IMR-90 (cell line): ENCODE data around the gene PCBP3. TPM values are rescaled to one million over a fixed set of nuclear protein-coding genes. Genes with fewer than 3 reads are reported as not detected.

ENCODE experiments used
- ATAC-seq: fragments of 200-7000 bp; cut with Tn5 transposase; 2 replicates; pipeline ENCODE4 v1.9.1; 2020; ENCODE audit warnings: low read depth, mild to moderate bottlenecking, moderate library complexity
- BruUV-seq: library from RNA; stranded (reverse); fragments of 400-500 nt; replicated peaks from 2 replicates; lab custom pipeline; 2021; lab: Mats Ljungman, UMichigan
- CTCF ChIA-PET: fragments of 300-600 bp; formaldehyde crosslinking; extraction: SDS; loops from one replicate; lab custom pipeline; 2021; ENCODE audit warnings: antibody characterized with exemption; lab: Yijun Ruan, JAX
- POLR2A ChIA-PET: fragments of 300-600 bp; sonication (Branson Sonifier 250); formaldehyde crosslinking; loops from one replicate; lab custom pipeline; 2022; ENCODE audit warnings: antibody characterized with exemption; ENCODE audit not compliant: unreplicated experiment; lab: Charles Lee
- DNase-seq: peaks from one replicate; pipeline ENCODE4 v3.0.0; 2013
- H2AFZ ChIP-seq: replicated peaks from 2 replicates; pipeline ENCODE3; 2013; ENCODE audit warnings: low read length, mild to moderate bottlenecking; ENCODE audit not compliant: poor library complexity
- H2AK5ac ChIP-seq: 2 replicates; pipeline ENCODE4 v1.6.1; 2013; ENCODE audit warnings: low read depth, low read length, inconsistent platforms
- H2AK9ac ChIP-seq: replicated peaks from 2 replicates; pipeline ENCODE3; 2013; ENCODE audit warnings: mild to moderate bottlenecking, low read depth, low read length, moderate library complexity; ENCODE audit not compliant: poor library complexity
- H2BK120ac ChIP-seq: 2 replicates; pipeline ENCODE4 v1.6.1; 2013; ENCODE audit warnings: low read depth, low read length, inconsistent platforms
- H2BK15ac ChIP-seq: 3 replicates; pipeline ENCODE4 v1.6.1; 2013; ENCODE audit warnings: low read depth, low read length, inconsistent platforms
- H2BK20ac ChIP-seq: 2 replicates; pipeline ENCODE4 v1.6.1; 2013; ENCODE audit warnings: low read depth, mild to moderate bottlenecking, inconsistent platforms, low read length, moderate library complexity
- H2BK5ac ChIP-seq: 2 replicates; pipeline ENCODE4 v1.6.1; 2013; ENCODE audit warnings: mild to moderate bottlenecking, low read depth, low read length, inconsistent platforms; ENCODE audit not compliant: poor library complexity, severe bottlenecking
- H3K14ac ChIP-seq: replicated peaks from 2 replicates; pipeline ENCODE4 v1.6.1; 2013; ENCODE audit warnings: low read depth, low read length, inconsistent platforms
- H3K18ac ChIP-seq: 2 replicates; pipeline ENCODE4 v1.6.1; 2013; ENCODE audit warnings: low read depth, low read length, control low read depth
- H3K23ac ChIP-seq: 2 replicates; pipeline ENCODE4 v1.6.1; 2013; ENCODE audit warnings: low read depth, low read length, inconsistent platforms
- H3K27ac ChIP-seq: 2 replicates; pipeline ENCODE4 v1.5.1; 2013; ENCODE audit warnings: mild to moderate bottlenecking, control low read depth, low read length; ENCODE audit not compliant: insufficient read depth
- H3K27me3 ChIP-seq: 2 replicates; pipeline ENCODE4 v1.6.1; 2013; ENCODE audit warnings: low read length; ENCODE audit not compliant: control insufficient read depth, insufficient read depth
- H3K36me3 ChIP-seq: 2 replicates; pipeline ENCODE4 v1.6.1; 2013; ENCODE audit warnings: low read length, mixed read lengths; ENCODE audit not compliant: control insufficient read depth, insufficient read depth
- H3K4ac ChIP-seq: 2 replicates; pipeline ENCODE4 v1.6.1; 2013; ENCODE audit warnings: low read depth, low read length, inconsistent platforms
- H3K4me1 ChIP-seq: 2 replicates; pipeline ENCODE4 v1.6.1; 2013; ENCODE audit warnings: low read length, mixed read lengths; ENCODE audit not compliant: control insufficient read depth, insufficient read depth
- H3K4me2 ChIP-seq: 2 replicates; pipeline ENCODE4 v1.6.1; 2013; ENCODE audit warnings: low read depth, mild to moderate bottlenecking, control low read depth, low read length, moderate library complexity
- H3K4me3 ChIP-seq: 2 replicates; pipeline ENCODE4 v1.5.1; 2013; ENCODE audit warnings: low read depth, mild to moderate bottlenecking, control low read depth, low read length, moderate library complexity; ENCODE audit not compliant: insufficient read depth
- H3K56ac ChIP-seq: 2 replicates; pipeline ENCODE4 v1.6.1; 2013; ENCODE audit warnings: low read length, inconsistent platforms; ENCODE audit not compliant: insufficient read depth; ENCODE audit errors: extremely low read depth
- H3K79me1 ChIP-seq, 2 experiments: 2 replicates each; pipeline ENCODE4 v1.6.1; 2013; ENCODE audit warnings: low read length in 2 of 2, inconsistent platforms in 1 of 2, low read depth in 1 of 2
- H3K9ac ChIP-seq: 2 replicates; pipeline ENCODE4 v1.6.1; 2013; ENCODE audit warnings: low read depth, low read length, control low read depth
- H3K9me1 ChIP-seq: 2 replicates; pipeline ENCODE4 v1.6.1; 2013; ENCODE audit warnings: low read length, inconsistent platforms; ENCODE audit not compliant: insufficient read depth
- H3K9me3 ChIP-seq: 2 replicates; pipeline ENCODE4 v1.6.1; 2013; ENCODE audit warnings: low read length; ENCODE audit not compliant: control insufficient read depth, insufficient read depth
- H4K20me1 ChIP-seq: 2 replicates; pipeline ENCODE4 v1.6.1; 2013; ENCODE audit warnings: low read length, inconsistent platforms; ENCODE audit not compliant: insufficient read depth
- H4K5ac ChIP-seq: 2 replicates; pipeline ENCODE4 v1.6.1; 2013; ENCODE audit warnings: mild to moderate bottlenecking, low read depth, low read length, control low read depth
- H4K8ac ChIP-seq, 2 experiments: 2 replicates each; pipeline ENCODE4 v1.6.1; 2013; ENCODE audit warnings: low read depth in 2 of 2, low read length in 2 of 2, control low read depth in 1 of 2, inconsistent platforms in 1 of 2
- H4K91ac ChIP-seq: 2 replicates; pipeline ENCODE4 v1.6.1; 2013; ENCODE audit warnings: low read depth, low read length, inconsistent platforms; ENCODE audit not compliant: insufficient read depth
- WGBS, 2 experiments: methylation state at CpG; one replicate each; pipeline versions ENCODE4 v1.1.5 to v1.1.7; 2013; ENCODE audit warnings: missing lambda C conversion rate in 2 of 2; ENCODE audit not compliant: insufficient read length in 1 of 2; ENCODE audit errors: extremely low coverage in 2 of 2; 5-methylcytosine and 5-hydroxymethylcytosine counted together
- dilution Hi-C: fragments of 300-500 bp; cut with HindIII; formaldehyde crosslinking; loops from one replicate; pipeline ENCODE4 v1.14.3; 2018; ENCODE audit warnings: low sequenced_read_pairs; ENCODE audit not compliant: unreplicated experiment
- in situ Hi-C: fragments of 300-500 bp; cut with MboI; formaldehyde crosslinking; loops from 3 replicates; pipeline ENCODE4 v1.14.3; 2019; ENCODE audit warnings: low sequenced_read_pairs, inconsistent platforms, mixed read lengths
- intact Hi-C: fragments of 100-400 bp; cut with micrococcal nuclease; formaldehyde crosslinking; loops from 2 replicates; pipeline ENCODE4 v1.10.0; 2022
- polyA plus RNA-seq, 3 experiments: library from polyadenylated mRNA; depleted of rRNA; stranded (reverse); fragments of >200 nt; gene quantifications; 2 replicates each; pipeline ENCODE4 v1.2.3, GENCODE V29; 2012; ENCODE audit warnings: low replicate concordance in 1 of 3
- total RNA-seq: library from RNA; depleted of rRNA; stranded (reverse); fragments of >200 nt; gene quantifications from 2 replicates; pipeline ENCODE4 v1.2.3, GENCODE V29; 2012
- TF ChIP-seq, protein P1 (sequence below): conservative IDR thresholded peaks from 2 replicates; pipeline ENCODE4 v1.5.1; 2012; ENCODE audit warnings: mild to moderate bottlenecking, low read depth, low read length, improper control_type of control experiment

The PCBP3 gene
- total and polyA plus RNA-seq, 2 of the 4 experiments (the other 2 are of a cell fraction): 2.9 to 3.9 TPM

DNA sequence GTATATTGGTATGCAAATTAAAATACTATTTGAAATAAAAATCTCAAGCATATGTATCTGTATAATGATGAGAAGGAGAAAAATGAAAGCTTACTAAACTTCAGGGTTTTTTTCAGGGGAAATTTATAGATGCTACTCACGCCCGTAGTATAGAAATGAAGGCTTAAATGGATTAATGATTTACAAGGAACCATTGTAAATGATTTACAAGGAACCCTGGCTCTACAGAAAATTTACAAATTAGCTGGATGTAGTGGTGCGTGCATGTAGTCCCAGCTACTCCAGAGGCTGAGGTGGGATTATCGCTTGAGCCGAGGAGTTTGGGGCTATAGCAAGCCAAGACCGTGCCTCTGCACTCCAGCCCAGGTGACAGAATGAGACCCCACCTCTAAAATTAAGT, 150.5 kb downstream of the PCBP3 start:
- Histone ChIP-seq H3K9ac (no peak overlapping the region), H3K4me1 (no peaks in the 10 kb centered on the region), H3K23ac (no peak overlapping the region), H2BK20ac (no peak overlapping the region), H4K91ac (no peak overlapping the region), H4K8ac (no peak overlapping the region), H3K9me1 (peaks cover 4% of the 10 kb centered on the region; the same call in 1 of the 2 replicates), H3K4ac (no peak overlapping the region), H3K14ac (no peak overlapping the region), H4K5ac (no peak overlapping the region), H2AFZ (no peak overlapping the region), H4K20me1 (no peaks in the 10 kb centered on the region), H3K36me3 (no peaks in the 10 kb centered on the region), H2AK9ac (no peak overlapping the region), H3K18ac (no peak overlapping the region), H3K9me3 (no peaks in the 10 kb centered on the region), H2AK5ac (no peak overlapping the region), H3K4me3 (no peak overlapping the region), H2BK15ac (no peak overlapping the region), H2BK120ac (no peak overlapping the region), H3K56ac (no peak overlapping the region), H3K4me2 (no peak overlapping the region), H3K79me1 (no peaks in the 10 kb centered on the region), H2BK5ac (no peak overlapping the region), H3K27me3 (peaks cover 6% of the 10 kb centered on the region; the same call in 1 of the 2 replicates), H3K27ac (no peak overlapping the region)
- in situ Hi-C loops (no loop called here), dilution Hi-C loops (no loop called here), intact Hi-C loops (no loop called here)
- POLR2A ChIA-PET: no interaction called here
- WGBS, 2 experiments: 80% methylated on average over 1 of the region's 6 CpGs; no CpG with 5 or more reads in 1 of the 2 experiments
- no peak for DNase-seq
- ATAC-seq: no peak
- CTCF ChIA-PET: no interaction called here
- no TSS peak for BruUV-seq
- TF ChIP-seq, protein P1, sequence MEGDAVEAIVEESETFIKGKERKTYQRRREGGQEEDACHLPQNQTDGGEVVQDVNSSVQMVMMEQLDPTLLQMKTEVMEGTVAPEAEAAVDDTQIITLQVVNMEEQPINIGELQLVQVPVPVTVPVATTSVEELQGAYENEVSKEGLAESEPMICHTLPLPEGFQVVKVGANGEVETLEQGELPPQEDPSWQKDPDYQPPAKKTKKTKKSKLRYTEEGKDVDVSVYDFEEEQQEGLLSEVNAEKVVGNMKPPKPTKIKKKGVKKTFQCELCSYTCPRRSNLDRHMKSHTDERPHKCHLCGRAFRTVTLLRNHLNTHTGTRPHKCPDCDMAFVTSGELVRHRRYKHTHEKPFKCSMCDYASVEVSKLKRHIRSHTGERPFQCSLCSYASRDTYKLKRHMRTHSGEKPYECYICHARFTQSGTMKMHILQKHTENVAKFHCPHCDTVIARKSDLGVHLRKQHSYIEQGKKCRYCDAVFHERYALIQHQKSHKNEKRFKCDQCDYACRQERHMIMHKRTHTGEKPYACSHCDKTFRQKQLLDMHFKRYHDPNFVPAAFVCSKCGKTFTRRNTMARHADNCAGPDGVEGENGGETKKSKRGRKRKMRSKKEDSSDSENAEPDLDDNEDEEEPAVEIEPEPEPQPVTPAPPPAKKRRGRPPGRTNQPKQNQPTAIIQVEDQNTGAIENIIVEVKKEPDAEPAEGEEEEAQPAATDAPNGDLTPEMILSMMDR: no peak
